ENCODE measurements around the gene CLSTN2.

Gene CLSTN2

GRCh38 chr3:140586311-140586710, 651.3 kb downstream of the CLSTN2 start:
- H3K9me3 ChIP-seq (ENCODE audit: severe bottlenecking), result no peaks in the 10 kb centered on the region
- no peaks in the 10 kb centered on the region for H3K36me3 ChIP-seq
- no peak overlapping the region for H3K4me3 ChIP-seq (ENCODE audit: low read depth, low read length)
- no peak overlapping the region for H3K27ac ChIP-seq
- no peak for TF ChIP-seq CTCF (IDR thresholded peaks at IDR 0.05; ENCODE audit: low read depth, low read length)
- H3K27me3 ChIP-seq (ENCODE audit: insufficient read depth, low read depth, severe bottlenecking), result no peaks in the 10 kb centered on the region
- DNase-seq, result no peak

- no peak for TF ChIP-seq CTCF (IDR thresholded peaks at IDR 0.05; ENCODE audit: low read depth, low read length)
- H3K9me3 ChIP-seq (ENCODE audit: severe bottlenecking), result no peaks in the 10 kb centered on the region
- no peaks in the 10 kb centered on the region for H3K36me3 ChIP-seq
- no peak for DNase-seq
- H3K27ac ChIP-seq, result no peak overlapping the region
- H3K27me3 ChIP-seq (ENCODE audit: insufficient read depth, low read depth, severe bottlenecking), result no peaks in the 10 kb centered on the region
- H3K4me3 ChIP-seq (ENCODE audit: low read depth, low read length), result no peak overlapping the region
Measured at GRCh38 chr3:140588558-140588957, 653.6 kb downstream of the CLSTN2 start.

GRCh38 chr3:140593766-140594165, 658.8 kb downstream of the CLSTN2 start:
- Histone ChIP-seq H3K36me3 (no peaks in the 10 kb centered on the region), H3K27ac (no peak overlapping the region)
- TF ChIP-seq CTCF (IDR thresholded peaks at IDR 0.05; ENCODE audit: low read depth, low read length), result no peak

GRCh38 chr3:140595295-140595694, 660.3 kb downstream of the CLSTN2 start:
- Histone ChIP-seq H3K36me3 (no peaks in the 10 kb centered on the region), H3K27ac (no peak overlapping the region), H3K27me3 (ENCODE audit: insufficient read depth, low read depth, severe bottlenecking) (no peaks in the 10 kb centered on the region), H3K9me3 (ENCODE audit: severe bottlenecking) (no peaks in the 10 kb centered on the region), H3K4me3 (ENCODE audit: low read depth, low read length) (no peak overlapping the region)
- DNase-seq, result no peak
- TF ChIP-seq CTCF (IDR thresholded peaks at IDR 0.05; ENCODE audit: low read depth, low read length), result no peak

More at GRCh38 chr3:140593766-140594165, 658.8 kb downstream of the CLSTN2 start:
- Histone ChIP-seq H3K9me3 (ENCODE audit: severe bottlenecking) (no peaks in the 10 kb centered on the region), H3K27me3 (ENCODE audit: insufficient read depth, low read depth, severe bottlenecking) (no peaks in the 10 kb centered on the region), H3K4me3 (ENCODE audit: low read depth, low read length) (no peak overlapping the region)
- DNase-seq, result no peak

GRCh38 chr3:140597364-140597763, 662.4 kb downstream of the CLSTN2 start:
- Histone ChIP-seq H3K4me3 (ENCODE audit: low read depth, low read length) (no peak overlapping the region), H3K36me3 (no peaks in the 10 kb centered on the region), H3K27ac (no peak overlapping the region), H3K9me3 (ENCODE audit: severe bottlenecking) (no peaks in the 10 kb centered on the region), H3K27me3 (ENCODE audit: insufficient read depth, low read depth, severe bottlenecking) (no peaks in the 10 kb centered on the region)
- TF ChIP-seq CTCF (IDR thresholded peaks at IDR 0.05; ENCODE audit: low read depth, low read length), result no peak
- no peak for DNase-seq

GRCh38 chr3:140597792-140598191, 662.8 kb downstream of the CLSTN2 start:
- Histone ChIP-seq H3K9me3 (ENCODE audit: severe bottlenecking) (no peaks in the 10 kb centered on the region), H3K4me3 (ENCODE audit: low read depth, low read length) (no peak overlapping the region), H3K27ac (no peak overlapping the region), H3K36me3 (no peaks in the 10 kb centered on the region), H3K27me3 (ENCODE audit: insufficient read depth, low read depth, severe bottlenecking) (no peaks in the 10 kb centered on the region)
- DNase-seq, result no peak
- no peak for TF ChIP-seq CTCF (IDR thresholded peaks at IDR 0.05; ENCODE audit: low read depth, low read length)

Data from WERI-Rb-1 (cell line).